Lung (tissue), 12 donors: ENCODE results near the gene NRAS. TPM values are rescaled to one million over a fixed set of nuclear protein-coding genes. Genes with fewer than 3 reads are reported as not detected.

Source experiments
- ATAC-seq: fragments of 200-7000 bp; cut with Tn5 transposase; one replicate; pipeline ENCODE4 v1.9.1; 2020; ENCODE audit warnings: moderate number of reproducible peaks; ENCODE audit not compliant: insufficient read depth, low FRiP score
- DNase-seq, 3 donors: peaks; one replicate each; pipeline ENCODE4 v3.0.0-alpha.2; 2013 to 2017
- H3K27ac ChIP-seq, 2 donors: one replicate each; pipeline ENCODE4 v1.5.1; 2013; ENCODE audit warnings: mild to moderate bottlenecking in 2 of 2, moderate library complexity in 2 of 2, control low read depth in 1 of 2, inconsistent platforms in 1 of 2, low read depth in 1 of 2, low read length in 1 of 2
- H3K27me3 ChIP-seq, 3 donors: one replicate each; pipeline ENCODE4 v1.5.1; 2013; ENCODE audit warnings: low read length in 2 of 3; ENCODE audit not compliant: control insufficient read depth in 3 of 3, insufficient read depth in 3 of 3
- H3K36me3 ChIP-seq, 4 donors: one replicate each; pipeline ENCODE4 v1.5.1; 2013; ENCODE audit warnings: low read length in 4 of 4, mild to moderate bottlenecking in 1 of 4, moderate library complexity in 1 of 4; ENCODE audit not compliant: control insufficient read depth in 4 of 4, insufficient read depth in 4 of 4
- H3K4me1 ChIP-seq, 5 donors: one replicate each; pipeline ENCODE4 v1.5.1; 2013; ENCODE audit warnings: low read length in 5 of 5, mild to moderate bottlenecking in 2 of 5, moderate library complexity in 1 of 5; ENCODE audit not compliant: control insufficient read depth in 5 of 5, insufficient read depth in 5 of 5
- H3K4me3 ChIP-seq: one replicate; pipeline ENCODE4 v1.5.1; 2013; ENCODE audit warnings: mild to moderate bottlenecking, control low read depth, moderate library complexity
- H3K9ac ChIP-seq, 2 donors: one replicate each; pipeline ENCODE4 v1.5.1; 2013; ENCODE audit warnings: low read length in 2 of 2, control low read depth in 1 of 2; ENCODE audit not compliant: insufficient read depth in 1 of 2
- H3K9me3 ChIP-seq, 4 donors: one replicate each; pipeline ENCODE4 v1.5.1; 2013; ENCODE audit warnings: low read length in 3 of 4, mild to moderate bottlenecking in 1 of 4, moderate library complexity in 1 of 4; ENCODE audit not compliant: control insufficient read depth in 4 of 4, insufficient read depth in 3 of 4
- WGBS, 2 donors: extraction: QIAGEN DNeasy Blood & Tissue Kit; methylation state at CpG; one replicate each; pipeline ENCODE4 v1.1.7; 2013; 5-methylcytosine and 5-hydroxymethylcytosine counted together
- polyA plus RNA-seq, 2 donors: library from polyadenylated mRNA; stranded (reverse); fragments of 200-250 nt; gene quantifications; one replicate each; pipeline ENCODE4 v1.2.1, GENCODE V29; 2013
- total RNA-seq, 2 donors: library from RNA; depleted of rRNA in 1 of 2; stranded (reverse); fragments of >200 nt in 1 of 2; gene quantifications; one replicate each; pipeline ENCODE4 v1.2.1, GENCODE V29; 2014 to 2021
- TF ChIP-seq, protein P1 (sequence below): IDR thresholded peaks from 2 replicates; pipeline ENCODE4 v1.5.1; 2012; ENCODE audit warnings: mild to moderate bottlenecking; ENCODE audit errors: control extremely low read depth, extremely low read depth
- donor health status: control.
- donor health status: control.
- donor health status: Bipolar disorder and iron deficiency.
- donor health status: healthy.
- donor health status: DM: yes; HTN: yes; CAD: no.

The NRAS gene
- total and polyA plus RNA-seq, 4 donors: 14.6 to 43.3 (median 28.5) TPM

DNA sequence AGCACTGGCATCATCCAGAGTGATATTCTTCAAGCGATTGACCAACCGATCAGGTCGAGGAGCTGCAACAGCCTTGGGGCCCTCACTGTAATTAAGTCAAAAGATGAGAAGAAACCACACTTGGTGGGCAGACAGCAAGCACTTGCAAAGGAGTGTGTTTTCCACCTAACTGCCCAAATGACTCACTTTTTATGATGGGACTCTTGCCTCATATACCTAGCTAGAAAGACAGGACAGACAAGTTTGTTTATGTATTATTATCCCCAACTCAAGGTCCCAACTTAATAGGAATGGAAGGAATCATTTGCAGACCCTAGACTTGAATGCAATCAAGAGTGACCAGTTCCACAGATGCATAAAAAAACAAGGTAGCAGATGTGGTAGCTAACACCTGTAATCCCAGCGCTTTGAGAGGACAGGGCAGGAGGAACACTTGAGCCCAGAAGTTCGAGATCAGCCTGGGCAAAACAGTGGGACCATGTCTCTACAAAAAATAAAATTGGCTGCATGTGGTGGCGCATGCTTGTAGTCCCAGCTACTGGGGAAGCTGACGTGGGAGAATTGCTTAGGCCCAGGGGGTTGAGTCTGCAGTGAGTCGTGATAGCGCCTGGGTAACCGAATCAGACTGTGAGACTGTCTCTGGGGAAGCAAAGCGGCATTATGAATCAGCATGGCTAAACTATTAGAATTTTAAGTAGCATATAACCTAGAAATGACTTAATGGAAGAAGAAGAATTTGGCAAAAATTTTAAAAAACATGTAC, 2.3 kb upstream of the NRAS start:
- ATAC-seq (no peak), DNase-seq (no peak)
- peaks cover 22 to 62% (median 48%) of the 10 kb centered on the region in 4 donors for H3K36me3 ChIP-seq
- no peaks in the 10 kb centered on the region for H3K9me3 ChIP-seq
- no peak overlapping the region for H3K4me3 ChIP-seq
- 92% methylated on average over 11 of the region's 11 CpGs for WGBS, 2 donors
- no peak overlapping the region for H3K9ac ChIP-seq
- TF ChIP-seq, protein P1, sequence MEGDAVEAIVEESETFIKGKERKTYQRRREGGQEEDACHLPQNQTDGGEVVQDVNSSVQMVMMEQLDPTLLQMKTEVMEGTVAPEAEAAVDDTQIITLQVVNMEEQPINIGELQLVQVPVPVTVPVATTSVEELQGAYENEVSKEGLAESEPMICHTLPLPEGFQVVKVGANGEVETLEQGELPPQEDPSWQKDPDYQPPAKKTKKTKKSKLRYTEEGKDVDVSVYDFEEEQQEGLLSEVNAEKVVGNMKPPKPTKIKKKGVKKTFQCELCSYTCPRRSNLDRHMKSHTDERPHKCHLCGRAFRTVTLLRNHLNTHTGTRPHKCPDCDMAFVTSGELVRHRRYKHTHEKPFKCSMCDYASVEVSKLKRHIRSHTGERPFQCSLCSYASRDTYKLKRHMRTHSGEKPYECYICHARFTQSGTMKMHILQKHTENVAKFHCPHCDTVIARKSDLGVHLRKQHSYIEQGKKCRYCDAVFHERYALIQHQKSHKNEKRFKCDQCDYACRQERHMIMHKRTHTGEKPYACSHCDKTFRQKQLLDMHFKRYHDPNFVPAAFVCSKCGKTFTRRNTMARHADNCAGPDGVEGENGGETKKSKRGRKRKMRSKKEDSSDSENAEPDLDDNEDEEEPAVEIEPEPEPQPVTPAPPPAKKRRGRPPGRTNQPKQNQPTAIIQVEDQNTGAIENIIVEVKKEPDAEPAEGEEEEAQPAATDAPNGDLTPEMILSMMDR: no peak
- no peak overlapping the region for H3K27ac ChIP-seq
- H3K27me3 ChIP-seq: no peaks in the 10 kb centered on the region
- H3K4me1 ChIP-seq: peaks cover 0 to 11% (median 5%) of the 10 kb centered on the region in 5 donors

GRCh38 chr1:114715952-114716303, 643 bp downstream of the NRAS start:
- TF ChIP-seq, protein P1: no peak
- ATAC-seq: no peak
- H3K4me3 ChIP-seq: peak overlapping the region; percentile 76
- H3K4me1 ChIP-seq: peaks cover 0 to 11% (median 3%) of the 10 kb centered on the region in 5 donors
- no peak for DNase-seq
- peak overlapping the region; percentile 93 to 95 for H3K27ac ChIP-seq
- H3K27me3 ChIP-seq: no peaks in the 10 kb centered on the region
- peaks cover 19 to 48% (median 38%) of the 10 kb centered on the region in 4 donors for H3K36me3 ChIP-seq
- peak overlapping the region; percentile 98 for H3K9ac ChIP-seq
- H3K9me3 ChIP-seq: no peaks in the 10 kb centered on the region
- 33 to 46% methylated on average over 4 of the region's 4 CpGs for WGBS, 2 donors

DNA sequence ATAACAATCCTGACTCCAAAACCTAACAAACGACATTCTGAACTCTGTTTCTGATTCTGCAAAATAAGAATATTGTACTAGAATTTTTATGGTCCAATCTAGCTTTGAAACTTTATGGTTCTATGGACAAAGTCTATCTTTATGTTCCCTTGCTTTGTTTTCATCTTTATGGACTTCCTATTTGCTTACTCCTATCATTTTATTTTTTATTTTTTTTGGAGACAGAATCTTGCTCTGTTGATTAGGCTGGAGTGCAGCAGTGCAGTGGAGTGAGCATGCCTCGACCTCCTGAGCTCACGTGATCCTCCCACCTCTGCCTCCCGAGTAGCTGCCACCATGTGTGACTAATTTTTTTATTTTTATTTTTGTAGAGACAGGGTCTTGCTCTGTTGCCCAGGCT, 3.6 kb downstream of the NRAS start:
- H3K9me3 ChIP-seq: no peaks in the 10 kb centered on the region
- TF ChIP-seq, protein P1: no peak
- H3K36me3 ChIP-seq: peaks cover 15 to 43% (median 26%) of the 10 kb centered on the region in 4 donors
- 89 to 94% methylated on average over 4 of the region's 4 CpGs for WGBS, 2 donors
- DNase-seq: no peak
- H3K9ac ChIP-seq: no peak overlapping the region
- no peak overlapping the region for H3K27ac ChIP-seq
- no peaks in the 10 kb centered on the region for H3K27me3 ChIP-seq
- peaks cover 0 to 11% (median 3%) of the 10 kb centered on the region in 5 donors for H3K4me1 ChIP-seq
- H3K4me3 ChIP-seq: no peak overlapping the region
- ATAC-seq: no peak
